GM12872 (cell line): ENCODE measurements around the gene SOCS7.

Experiments
- CTCF ChIP-seq: IDR thresholded peaks from 3 replicates; pipeline ENCODE4 v1.5.1; 2011; ENCODE audit warnings: low read depth, mild to moderate bottlenecking, low read length, moderate library complexity; ENCODE audit not compliant: insufficient read depth

Gene SOCS7

GRCh38 chr17:38426441-38426840, 74.8 kb downstream of the SOCS7 start:
- TF ChIP-seq CTCF: no peak

GRCh38 chr17:38427160-38427949, 75.7 kb downstream of the SOCS7 start:
- no peak for TF ChIP-seq CTCF

GRCh38 chr17:38428112-38428642, 76.5 kb downstream of the SOCS7 start, which contains the start of gene ARHGAP23:
Gene ARHGAP23, plus strand, starts transcription at chr17:38428464. Its CDS starts 22 bp downstream, at chr17:38428486.
- no peak for TF ChIP-seq CTCF

- TF ChIP-seq CTCF: no peak
These were observed 77.2 kb downstream of the SOCS7 start for GRCh38 chr17:38428643-38429371.

- TF ChIP-seq CTCF: no peak
These were observed 77.9 kb downstream of the SOCS7 start for GRCh38 chr17:38429476-38430100.

GRCh38 chr17:38430316-38430715, 78.7 kb downstream of the SOCS7 start:
- no peak for TF ChIP-seq CTCF

- TF ChIP-seq CTCF: no peak
These were observed 79.2 kb downstream of the SOCS7 start for GRCh38 chr17:38430822-38431221.
